DMS53 treated with DMSO at 0.1 percent for 48 hours (cell line): Measurements from ENCODE around the gene LETMD1.
"Not testable (repeated sequence)": the region's sequence is repeated elsewhere in the genome, so short reads cannot be mapped to it uniquely, and the experiment has no call there.

Experiments
- DNase-seq: peaks from one replicate; lab custom pipeline; 2025; ENCODE audit not compliant: unreplicated experiment; lab: John Stamatoyannopoulos, UW

Gene LETMD1

DNA sequence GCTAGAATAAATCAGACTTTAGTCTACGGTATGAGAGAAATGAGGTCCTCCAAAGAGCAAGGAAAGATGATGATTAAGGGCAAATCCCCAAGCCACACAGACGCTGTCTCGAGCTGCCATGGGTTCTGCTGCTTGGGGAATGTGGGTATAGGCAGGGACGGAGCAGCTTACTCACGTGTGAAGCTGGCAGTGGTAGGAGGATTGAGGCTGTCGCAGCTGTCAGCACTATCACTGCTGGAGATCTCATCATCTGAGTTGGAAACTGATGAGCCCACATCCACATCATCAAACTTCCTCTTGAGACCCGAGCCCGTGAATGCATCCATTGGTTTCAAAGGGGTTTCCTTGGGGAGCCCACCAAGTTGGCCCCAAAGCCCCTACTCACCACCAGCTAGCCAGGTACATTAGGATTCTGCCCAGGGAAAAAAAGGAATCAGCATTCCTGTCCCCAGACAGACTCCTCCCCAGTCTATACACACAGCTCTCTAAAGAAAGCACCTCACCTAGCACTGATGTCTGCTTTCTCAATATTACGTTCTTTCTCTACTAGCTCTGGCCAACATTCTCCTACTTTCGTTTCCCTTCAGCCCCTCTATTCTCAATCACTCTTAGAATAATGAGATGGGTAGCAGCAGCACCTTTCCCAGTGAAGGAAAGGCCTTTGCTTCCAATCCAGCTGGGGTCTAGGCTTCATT, 28.3 kb downstream of the LETMD1 start:
- no peak for DNase-seq

DNA sequence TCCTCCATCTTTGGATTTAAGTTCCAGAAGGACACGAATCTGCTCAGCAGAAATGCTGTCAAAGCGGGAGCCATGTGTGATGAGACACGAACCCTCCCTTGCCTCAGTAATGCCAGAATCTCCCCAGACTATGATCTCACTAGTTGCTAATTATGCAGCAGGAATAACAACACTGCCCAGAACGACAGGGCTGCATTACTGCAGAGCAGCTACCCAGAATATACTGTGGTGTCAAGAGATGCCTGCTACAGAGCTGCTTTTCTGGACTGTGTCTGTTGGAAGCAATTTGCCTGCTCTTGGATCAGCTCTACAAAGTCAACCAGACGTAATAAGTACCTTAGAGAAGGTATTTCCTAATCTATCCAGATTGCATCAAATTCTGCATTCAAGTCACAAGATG, 29.8 kb downstream of the LETMD1 start:
- no peak for DNase-seq

DNA sequence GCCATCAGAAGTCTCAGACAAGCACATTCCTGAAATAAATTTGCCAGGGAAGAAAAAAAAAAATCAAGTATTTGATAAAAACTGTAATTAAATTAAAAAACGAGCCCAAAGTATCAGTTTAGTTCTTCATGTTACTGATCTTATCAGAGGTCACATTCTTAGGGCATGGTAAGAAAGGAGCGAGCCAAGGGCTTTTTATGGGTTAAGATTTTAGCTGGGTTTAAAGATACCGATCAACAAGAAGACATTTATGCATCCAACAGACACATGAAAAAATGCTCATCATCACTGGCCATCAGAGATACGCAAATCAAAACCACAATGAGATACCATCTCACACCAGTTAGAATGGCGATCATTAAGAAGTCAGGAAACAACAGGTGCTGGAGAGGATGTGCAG, 30.2 kb downstream of the LETMD1 start:
- not testable (repeated sequence) for DNase-seq

- not testable (repeated sequence) for DNase-seq
These were observed 30.7 kb downstream of the LETMD1 start for GRCh38 chr12:51078866-51079265.

GRCh38 chr12:51080136-51080535, 32.0 kb downstream of the LETMD1 start:
- DNase-seq, result no peak

DNA sequence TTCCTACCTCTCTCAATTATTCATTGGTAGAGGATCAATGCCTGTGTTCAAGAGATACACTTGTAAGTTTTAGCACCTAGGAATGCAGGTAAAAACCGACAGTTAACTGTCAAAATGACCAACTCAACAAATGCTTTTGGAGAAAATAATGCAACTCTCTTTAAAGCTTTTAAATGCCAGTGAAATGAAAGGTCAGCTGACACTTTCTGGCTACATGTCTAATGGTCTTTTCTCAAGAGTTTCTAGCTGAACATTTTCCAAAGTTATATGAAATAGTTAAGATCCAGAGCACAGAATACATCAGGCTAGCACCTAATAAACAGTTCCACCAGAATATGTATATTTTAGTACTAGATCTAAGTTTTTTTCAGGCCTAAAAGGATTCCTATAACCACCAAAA, 33.3 kb downstream of the LETMD1 start:
- DNase-seq, result no peak

GRCh38 chr12:51082561-51083125, 34.5 kb downstream of the LETMD1 start:
- no peak for DNase-seq

DNA sequence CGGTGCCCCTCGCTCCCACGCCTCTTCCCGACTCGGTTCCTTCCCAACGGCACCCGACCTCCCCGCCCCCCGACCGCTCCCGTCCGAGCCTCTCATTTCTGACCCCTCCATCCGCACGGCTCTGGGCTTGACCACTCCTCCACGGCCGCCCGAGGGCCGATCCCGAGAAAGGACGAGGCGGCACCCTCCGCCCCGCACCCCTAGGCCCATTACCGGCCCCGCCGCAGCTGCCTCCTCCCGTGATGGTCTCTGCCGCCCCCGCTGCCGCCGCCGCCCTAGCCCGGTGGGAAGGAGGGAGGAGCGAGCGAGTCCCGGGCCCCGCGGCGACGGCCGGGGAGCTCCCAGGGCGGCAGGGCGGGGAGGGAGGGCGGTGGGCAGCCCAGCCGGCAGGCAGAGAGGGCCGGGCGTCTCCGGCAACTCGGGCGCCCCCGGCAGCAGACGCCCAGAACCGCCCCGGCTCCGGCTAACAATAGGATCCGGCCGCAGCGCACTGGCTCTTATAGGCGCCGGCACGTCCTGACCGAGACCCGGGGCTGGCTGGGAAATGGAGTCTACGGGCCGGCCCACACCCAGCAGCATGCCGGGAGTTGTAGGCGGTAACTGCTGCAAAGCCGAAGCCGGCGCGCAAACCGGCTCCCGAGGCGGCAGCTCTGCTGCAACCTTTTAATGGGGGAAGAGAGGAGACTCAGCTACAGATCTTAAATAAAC, 35.2 kb downstream of the LETMD1 start, which contains the start of gene CSRNP2:
Gene CSRNP2, minus strand, starts transcription at position 471 of the 708 bp plus-strand sequence. CDS start 7,035 bp downstream, outside the sequence.
- DNase-seq, result peak; percentile 93

GRCh38 chr12:51085757-51086156, 37.6 kb downstream of the LETMD1 start:
- DNase-seq, result no peak

DNA sequence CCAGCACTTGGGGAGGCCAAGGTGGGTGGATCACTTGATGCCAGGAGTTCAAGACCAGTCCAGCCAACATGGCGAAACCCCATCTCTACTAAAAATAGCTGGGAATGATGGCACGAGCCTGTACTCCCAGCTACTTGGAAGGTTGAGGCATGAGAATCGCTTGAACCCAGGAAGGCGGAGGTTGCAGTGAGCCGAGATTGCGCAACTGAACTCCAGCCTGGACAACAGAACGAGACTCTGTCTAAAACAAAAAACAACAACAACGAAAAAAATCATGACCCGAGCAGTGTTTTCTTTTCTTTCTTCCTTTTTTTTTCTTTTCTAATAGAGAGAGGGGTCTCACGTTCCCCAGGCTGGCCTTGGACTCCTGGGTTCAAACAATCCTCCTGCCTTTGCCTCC, 38.8 kb downstream of the LETMD1 start:
- no peak for DNase-seq

DNA sequence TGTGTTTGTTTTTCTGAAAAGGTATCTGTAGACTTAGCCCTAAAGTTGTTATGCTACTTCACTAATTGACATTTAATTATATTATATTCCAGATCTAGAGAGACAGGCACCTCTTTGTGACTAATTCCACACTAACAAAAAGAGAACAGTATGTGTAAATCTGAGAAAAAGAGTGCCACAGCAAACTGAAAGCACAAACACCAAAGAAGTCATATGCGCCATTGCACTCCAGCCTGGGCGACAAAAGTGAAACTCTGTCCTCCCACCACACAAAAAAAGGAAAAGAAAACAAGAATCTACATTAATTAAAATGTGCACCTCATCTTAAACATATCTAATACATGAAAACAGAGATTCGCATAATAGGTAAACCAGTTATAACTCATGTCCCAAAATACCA, 39.7 kb downstream of the LETMD1 start:
- DNase-seq, result no peak

DNA sequence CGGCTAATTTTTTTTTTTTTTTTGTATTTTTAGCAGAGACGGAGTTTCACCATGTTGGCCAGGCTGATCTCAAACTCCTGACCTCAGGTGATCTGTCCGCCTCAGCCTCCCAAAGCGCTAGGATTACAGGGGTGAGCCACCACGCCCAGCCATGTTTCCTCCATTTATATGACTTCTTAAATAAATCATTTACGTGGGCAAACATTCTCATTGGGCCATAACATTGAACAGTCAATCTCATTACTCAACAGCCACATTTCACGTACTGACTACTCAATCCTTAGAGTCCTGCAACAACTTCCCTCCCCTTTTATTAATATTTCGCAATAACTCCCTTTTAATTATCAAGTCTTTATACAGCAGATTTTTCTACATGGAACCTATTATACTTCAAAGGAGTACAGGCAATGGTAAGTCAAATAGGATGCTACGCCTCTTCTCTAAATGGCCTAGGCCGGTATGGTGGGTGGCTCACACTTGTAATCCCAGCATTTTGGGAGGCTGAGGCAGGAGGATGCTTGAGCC, 42.6 kb downstream of the LETMD1 start:
- DNase-seq, result no peak

- no peak for DNase-seq
These were observed 50.5 kb downstream of the LETMD1 start for GRCh38 chr12:51098611-51099010.

DNA sequence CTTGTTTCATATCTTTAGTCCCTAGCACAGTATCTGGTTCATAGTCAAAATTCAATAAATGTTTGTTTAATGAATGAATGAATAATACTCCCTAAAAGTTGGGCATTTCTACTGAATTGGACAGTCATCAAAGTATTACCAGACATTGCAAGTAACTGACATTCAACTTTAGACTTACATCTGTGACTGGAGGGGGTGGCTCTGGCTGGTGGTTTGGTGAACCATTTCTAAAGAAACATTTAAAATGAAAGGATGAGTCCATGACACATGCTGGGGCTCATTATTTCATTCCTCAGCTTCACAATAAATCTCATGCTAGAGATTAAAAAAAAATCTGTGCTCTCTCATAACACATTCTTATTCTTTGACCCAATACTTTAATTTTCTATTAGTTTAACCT, 55.9 kb downstream of the LETMD1 start:
- no peak for DNase-seq

DNA sequence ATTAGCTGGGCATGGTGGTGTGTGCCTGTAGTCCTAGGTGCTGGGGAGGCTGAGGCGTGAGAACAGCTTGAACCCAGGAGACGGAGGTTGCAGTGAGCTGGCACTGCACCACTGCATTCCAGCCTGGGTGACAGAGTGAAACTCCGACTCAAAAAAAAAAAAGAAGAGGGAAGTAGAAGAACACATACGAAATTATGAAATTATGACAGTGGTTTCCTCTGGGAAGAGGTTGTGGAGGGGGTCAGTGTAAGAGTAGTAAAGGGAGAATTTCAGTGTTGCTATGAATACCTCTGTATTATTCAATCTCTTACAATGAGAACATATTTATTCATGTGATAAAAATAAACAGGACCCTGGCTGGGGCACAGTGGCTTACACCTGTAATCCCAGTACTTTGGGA, 60.0 kb downstream of the LETMD1 start:
- DNase-seq, result no peak
